Neural cell (in vitro differentiated cells): Measurements from ENCODE around the gene HHATL. TPM values are rescaled to one million over a fixed set of nuclear protein-coding genes. Genes with fewer than 3 reads are reported as not detected.

Experiments used
- H2AFZ ChIP-seq: fragments of 200-600, 300-800 bp; sonication (generic), shearing (Covaris generic); 2 replicates; pipeline ENCODE4 v1.6.0; 2014; ENCODE audit warnings: low read depth, mild to moderate bottlenecking, antibody characterized with exemption, low read length, moderate library complexity
- H3F3A ChIP-seq: fragments of 200-600 bp; shearing (Covaris generic); 2 replicates; pipeline ENCODE4 v1.6.1; 2016; ENCODE audit warnings: mild to moderate bottlenecking, moderate library complexity, mixed read lengths, antibody characterized with exemption, low read length; ENCODE audit not compliant: insufficient read depth, poor library complexity, severe bottlenecking
- H3K27ac ChIP-seq: fragments of 200-600, 300-800 bp; sonication (generic), shearing (Covaris generic); 2 replicates; pipeline ENCODE4 v1.5.1; 2014; ENCODE audit warnings: mild to moderate bottlenecking, low read length, moderate library complexity
- H3K27me3 ChIP-seq: fragments of 300-800, 200-600 bp; sonication (generic), shearing (Covaris generic); 2 replicates; pipeline ENCODE4 v1.6.0; 2014; ENCODE audit warnings: mild to moderate bottlenecking, low read depth, low read length, moderate library complexity; ENCODE audit not compliant: insufficient read depth
- H3K36me3 ChIP-seq: fragments of 300-800, 200-600 bp; sonication (generic), shearing (Covaris generic); 2 replicates; pipeline ENCODE4 v1.5.1; 2014; ENCODE audit warnings: mild to moderate bottlenecking, antibody characterized with exemption, low read length, moderate library complexity; ENCODE audit not compliant: insufficient read depth
- H3K4me2 ChIP-seq: fragments of 300-800, 200-600 bp; sonication (generic), shearing (Covaris generic); 2 replicates; pipeline ENCODE4 v1.6.0; 2014; ENCODE audit warnings: mild to moderate bottlenecking, low read length
- H3K4me3 ChIP-seq: fragments of 300-800, 200-600 bp; sonication (generic), shearing (Covaris generic); 2 replicates; pipeline ENCODE4 v1.5.1; 2014; ENCODE audit warnings: mild to moderate bottlenecking, low read length, moderate library complexity
- H3K79me2 ChIP-seq: fragments of 200-600 bp; shearing (Covaris generic); replicated peaks from 2 replicates; pipeline ENCODE4 v1.6.0; 2014; ENCODE audit warnings: mild to moderate bottlenecking, low read length, moderate library complexity; ENCODE audit not compliant: insufficient read depth
- H3K9ac ChIP-seq: fragments of 300-800, 200-600 bp; sonication (generic), shearing (Covaris generic); 2 replicates; pipeline ENCODE4 v1.6.1; 2016; ENCODE audit warnings: mild to moderate bottlenecking, low read length, mixed read lengths
- H3K9me2 ChIP-seq: fragments of 200-600 bp; shearing (Covaris generic); 2 replicates; pipeline ENCODE4 v1.6.1; 2016; ENCODE audit warnings: mild to moderate bottlenecking, low read length, mixed read lengths; ENCODE audit not compliant: insufficient read depth
- H3K9me3 ChIP-seq: fragments of 200-600, 300-800 bp; sonication (generic), shearing (Covaris generic); 2 replicates; pipeline ENCODE4 v1.6.1; 2016; ENCODE audit warnings: mild to moderate bottlenecking, mixed run types, low read length, moderate library complexity, mixed read lengths
- H4K20me1 ChIP-seq: fragments of 200-600 bp; shearing (Covaris generic); 2 replicates; pipeline ENCODE4 v1.6.1; 2016; ENCODE audit warnings: mild to moderate bottlenecking, mixed run types; ENCODE audit not compliant: insufficient read depth
- EP300 ChIP-seq: fragments of 450-650 bp; conservative IDR thresholded peaks from 2 replicates; pipeline ENCODE4 v1.6.1; 2014; ENCODE audit warnings: antibody characterized with exemption, mild to moderate bottlenecking, moderate library complexity; ENCODE audit not compliant: poor library complexity, severe bottlenecking
- EZH2 ChIP-seq: fragments of 200-600, 300-800 bp; shearing (Covaris generic), sonication (generic); IDR thresholded peaks from 2 replicates; pipeline ENCODE4 v1.6.1; 2014; ENCODE audit warnings: antibody characterized with exemption, low read length, borderline replicate concordance, mild to moderate bottlenecking; ENCODE audit not compliant: insufficient read depth, poor library complexity, severe bottlenecking
- MXI1 ChIP-seq: fragments of 450-650 bp; conservative IDR thresholded peaks from 2 replicates; pipeline ENCODE4 v1.6.1; 2014; ENCODE audit warnings: antibody characterized with exemption, mild to moderate bottlenecking; ENCODE audit not compliant: poor library complexity, severe bottlenecking
- POLR2AphosphoS5 ChIP-seq: IDR thresholded peaks from 2 replicates; pipeline ENCODE4 v1.6.1; 2012
- RAD21 ChIP-seq: fragments of 450-650 bp; conservative IDR thresholded peaks from 2 replicates; pipeline ENCODE4 v1.6.1; 2014; ENCODE audit warnings: antibody characterized with exemption, mild to moderate bottlenecking, moderate library complexity
- SMC3 ChIP-seq: fragments of 450-650 bp; conservative IDR thresholded peaks from 2 replicates; pipeline ENCODE4 v1.6.1; 2014; ENCODE audit warnings: antibody characterized with exemption, mild to moderate bottlenecking, moderate library complexity; ENCODE audit not compliant: poor library complexity
- TAF1 ChIP-seq: IDR thresholded peaks from 2 replicates; pipeline ENCODE4 v1.6.1; 2012; ENCODE audit warnings: low read depth
- polyA plus RNA-seq: library from polyadenylated mRNA; depleted of rRNA; stranded (reverse); fragments of >200 nt; gene quantifications from 2 replicates; pipeline ENCODE4 v1.2.3, GENCODE V29; 2014
- TF ChIP-seq, protein P1 (sequence below): fragments of 450-650 bp; IDR thresholded peaks from 2 replicates; pipeline ENCODE4 v1.5.1; 2014; ENCODE audit warnings: antibody characterized with exemption, mild to moderate bottlenecking, moderate library complexity; ENCODE audit not compliant: poor library complexity, severe bottlenecking
- TF ChIP-seq, protein P2 (sequence below): IDR thresholded peaks from 2 replicates; pipeline ENCODE4 v1.6.1; 2012; ENCODE audit warnings: borderline replicate concordance

The HHATL gene
- polyA plus RNA-seq, 1 donor from 2014 or later: not detected

- H3K9ac ChIP-seq: no peak overlapping the region
Observed at GRCh38 chr3:42658091-42658770, 44.4 kb downstream of the HHATL start.

GRCh38 chr3:42657675-42658074 lies 44.9 kb downstream of the HHATL start:
- Histone ChIP-seq H3K36me3 (no peaks in the 10 kb centered on the region), H3K27me3 (no peaks in the 10 kb centered on the region), H3K9ac (no peak overlapping the region), H3K79me2 (no peaks in the 10 kb centered on the region), H3K9me3 (no peaks in the 10 kb centered on the region), H3F3A (no peaks in the 10 kb centered on the region), H2AFZ (no peak overlapping the region), H4K20me1 (no peaks in the 10 kb centered on the region), H3K27ac (no peak overlapping the region), H3K9me2 (no peaks in the 10 kb centered on the region), H3K4me2 (no peak overlapping the region), H3K4me3 (no peak overlapping the region)
- no peak for TF ChIP-seq RAD21
- TF ChIP-seq EZH2: no peak
- TF ChIP-seq POLR2AphosphoS5: no peak
- TF ChIP-seq MXI1: no peak

More at GRCh38 chr3:42658091-42658770, 44.4 kb downstream of the HHATL start:
- H3K9me2 ChIP-seq: no peaks in the 10 kb centered on the region
- no peak overlapping the region for H2AFZ ChIP-seq
- H3F3A ChIP-seq: no peaks in the 10 kb centered on the region
- no peaks in the 10 kb centered on the region for H3K79me2 ChIP-seq
- H3K4me3 ChIP-seq: no peak overlapping the region
- no peaks in the 10 kb centered on the region for H4K20me1 ChIP-seq
- H3K36me3 ChIP-seq: no peaks in the 10 kb centered on the region
- H3K4me2 ChIP-seq: no peak overlapping the region
- no peaks in the 10 kb centered on the region for H3K27me3 ChIP-seq
- TF ChIP-seq EZH2 (no peak), RAD21 (no peak), MXI1 (no peak), POLR2AphosphoS5 (no peak), EP300 (no peak), TAF1 (no peak), SMC3 (no peak)
- TF ChIP-seq, protein P1, sequence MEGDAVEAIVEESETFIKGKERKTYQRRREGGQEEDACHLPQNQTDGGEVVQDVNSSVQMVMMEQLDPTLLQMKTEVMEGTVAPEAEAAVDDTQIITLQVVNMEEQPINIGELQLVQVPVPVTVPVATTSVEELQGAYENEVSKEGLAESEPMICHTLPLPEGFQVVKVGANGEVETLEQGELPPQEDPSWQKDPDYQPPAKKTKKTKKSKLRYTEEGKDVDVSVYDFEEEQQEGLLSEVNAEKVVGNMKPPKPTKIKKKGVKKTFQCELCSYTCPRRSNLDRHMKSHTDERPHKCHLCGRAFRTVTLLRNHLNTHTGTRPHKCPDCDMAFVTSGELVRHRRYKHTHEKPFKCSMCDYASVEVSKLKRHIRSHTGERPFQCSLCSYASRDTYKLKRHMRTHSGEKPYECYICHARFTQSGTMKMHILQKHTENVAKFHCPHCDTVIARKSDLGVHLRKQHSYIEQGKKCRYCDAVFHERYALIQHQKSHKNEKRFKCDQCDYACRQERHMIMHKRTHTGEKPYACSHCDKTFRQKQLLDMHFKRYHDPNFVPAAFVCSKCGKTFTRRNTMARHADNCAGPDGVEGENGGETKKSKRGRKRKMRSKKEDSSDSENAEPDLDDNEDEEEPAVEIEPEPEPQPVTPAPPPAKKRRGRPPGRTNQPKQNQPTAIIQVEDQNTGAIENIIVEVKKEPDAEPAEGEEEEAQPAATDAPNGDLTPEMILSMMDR: no peak
- TF ChIP-seq, protein P2, sequence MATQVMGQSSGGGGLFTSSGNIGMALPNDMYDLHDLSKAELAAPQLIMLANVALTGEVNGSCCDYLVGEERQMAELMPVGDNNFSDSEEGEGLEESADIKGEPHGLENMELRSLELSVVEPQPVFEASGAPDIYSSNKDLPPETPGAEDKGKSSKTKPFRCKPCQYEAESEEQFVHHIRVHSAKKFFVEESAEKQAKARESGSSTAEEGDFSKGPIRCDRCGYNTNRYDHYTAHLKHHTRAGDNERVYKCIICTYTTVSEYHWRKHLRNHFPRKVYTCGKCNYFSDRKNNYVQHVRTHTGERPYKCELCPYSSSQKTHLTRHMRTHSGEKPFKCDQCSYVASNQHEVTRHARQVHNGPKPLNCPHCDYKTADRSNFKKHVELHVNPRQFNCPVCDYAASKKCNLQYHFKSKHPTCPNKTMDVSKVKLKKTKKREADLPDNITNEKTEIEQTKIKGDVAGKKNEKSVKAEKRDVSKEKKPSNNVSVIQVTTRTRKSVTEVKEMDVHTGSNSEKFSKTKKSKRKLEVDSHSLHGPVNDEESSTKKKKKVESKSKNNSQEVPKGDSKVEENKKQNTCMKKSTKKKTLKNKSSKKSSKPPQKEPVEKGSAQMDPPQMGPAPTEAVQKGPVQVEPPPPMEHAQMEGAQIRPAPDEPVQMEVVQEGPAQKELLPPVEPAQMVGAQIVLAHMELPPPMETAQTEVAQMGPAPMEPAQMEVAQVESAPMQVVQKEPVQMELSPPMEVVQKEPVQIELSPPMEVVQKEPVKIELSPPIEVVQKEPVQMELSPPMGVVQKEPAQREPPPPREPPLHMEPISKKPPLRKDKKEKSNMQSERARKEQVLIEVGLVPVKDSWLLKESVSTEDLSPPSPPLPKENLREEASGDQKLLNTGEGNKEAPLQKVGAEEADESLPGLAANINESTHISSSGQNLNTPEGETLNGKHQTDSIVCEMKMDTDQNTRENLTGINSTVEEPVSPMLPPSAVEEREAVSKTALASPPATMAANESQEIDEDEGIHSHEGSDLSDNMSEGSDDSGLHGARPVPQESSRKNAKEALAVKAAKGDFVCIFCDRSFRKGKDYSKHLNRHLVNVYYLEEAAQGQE: no peak
- no peak overlapping the region for H3K27ac ChIP-seq
- no peaks in the 10 kb centered on the region for H3K9me3 ChIP-seq
